NB4 (cell line): ENCODE data around the gene PINK1.

Experiments used
- DNase-seq: peaks from one replicate; pipeline ENCODE4 v3.0.0; 2010; ENCODE audit warnings: low read depth
- H3K4me3 ChIP-seq: one replicate; pipeline ENCODE4 v1.5.1; 2011; ENCODE audit warnings: mild to moderate bottlenecking, low read depth, low read length, moderate library complexity
- MYC ChIP-seq: IDR thresholded peaks from 2 replicates; pipeline ENCODE4 v1.6.1; 2011; ENCODE audit warnings: low read depth, low read length
- POLR2A ChIP-seq: IDR thresholded peaks from 2 replicates; pipeline ENCODE4 v1.6.1; 2011; ENCODE audit warnings: mild to moderate bottlenecking; ENCODE audit not compliant: insufficient read length; ENCODE audit errors: extremely low read depth
- TF ChIP-seq, protein P1 (sequence below): IDR thresholded peaks from 2 replicates; pipeline ENCODE4 v1.6.1; 2011; ENCODE audit warnings: low read depth, low read length
- TF ChIP-seq, protein P2 (sequence below): IDR thresholded peaks from one replicate; pipeline ENCODE4 v1.5.1; 2012; ENCODE audit warnings: low read depth, low read length

Gene PINK1

DNA sequence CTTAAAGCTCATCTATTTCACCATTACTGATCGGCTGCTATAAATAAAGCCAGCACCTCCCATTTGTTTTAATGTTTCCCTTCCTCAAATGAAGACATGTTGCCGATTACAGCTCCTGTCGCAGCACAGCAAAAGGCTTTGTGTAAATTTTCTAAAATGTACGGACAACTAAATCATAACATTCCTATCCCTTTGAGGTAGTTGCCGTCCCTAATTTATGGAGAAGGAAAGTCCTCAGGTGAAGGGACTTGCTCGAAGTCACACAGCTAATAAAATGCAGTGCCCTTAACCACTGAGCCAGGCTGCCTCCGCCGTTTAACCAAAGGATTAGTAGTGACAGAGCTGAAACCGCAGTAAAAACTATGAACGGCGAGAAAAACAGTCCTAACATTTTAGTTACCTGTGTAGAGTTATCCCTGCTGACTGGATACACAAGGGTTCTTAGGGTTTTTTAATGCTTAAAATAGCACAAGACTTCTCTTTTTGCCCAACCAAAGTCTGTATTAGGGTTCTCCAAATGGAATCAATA is 871 bp downstream of the PINK1 start:
- TF ChIP-seq POLR2A (no peak), MYC (no peak)
- TF ChIP-seq, protein P1, sequence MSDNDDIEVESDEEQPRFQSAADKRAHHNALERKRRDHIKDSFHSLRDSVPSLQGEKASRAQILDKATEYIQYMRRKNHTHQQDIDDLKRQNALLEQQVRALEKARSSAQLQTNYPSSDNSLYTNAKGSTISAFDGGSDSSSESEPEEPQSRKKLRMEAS, result no peak
- TF ChIP-seq, protein P2, sequence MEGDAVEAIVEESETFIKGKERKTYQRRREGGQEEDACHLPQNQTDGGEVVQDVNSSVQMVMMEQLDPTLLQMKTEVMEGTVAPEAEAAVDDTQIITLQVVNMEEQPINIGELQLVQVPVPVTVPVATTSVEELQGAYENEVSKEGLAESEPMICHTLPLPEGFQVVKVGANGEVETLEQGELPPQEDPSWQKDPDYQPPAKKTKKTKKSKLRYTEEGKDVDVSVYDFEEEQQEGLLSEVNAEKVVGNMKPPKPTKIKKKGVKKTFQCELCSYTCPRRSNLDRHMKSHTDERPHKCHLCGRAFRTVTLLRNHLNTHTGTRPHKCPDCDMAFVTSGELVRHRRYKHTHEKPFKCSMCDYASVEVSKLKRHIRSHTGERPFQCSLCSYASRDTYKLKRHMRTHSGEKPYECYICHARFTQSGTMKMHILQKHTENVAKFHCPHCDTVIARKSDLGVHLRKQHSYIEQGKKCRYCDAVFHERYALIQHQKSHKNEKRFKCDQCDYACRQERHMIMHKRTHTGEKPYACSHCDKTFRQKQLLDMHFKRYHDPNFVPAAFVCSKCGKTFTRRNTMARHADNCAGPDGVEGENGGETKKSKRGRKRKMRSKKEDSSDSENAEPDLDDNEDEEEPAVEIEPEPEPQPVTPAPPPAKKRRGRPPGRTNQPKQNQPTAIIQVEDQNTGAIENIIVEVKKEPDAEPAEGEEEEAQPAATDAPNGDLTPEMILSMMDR, result no peak

DNA sequence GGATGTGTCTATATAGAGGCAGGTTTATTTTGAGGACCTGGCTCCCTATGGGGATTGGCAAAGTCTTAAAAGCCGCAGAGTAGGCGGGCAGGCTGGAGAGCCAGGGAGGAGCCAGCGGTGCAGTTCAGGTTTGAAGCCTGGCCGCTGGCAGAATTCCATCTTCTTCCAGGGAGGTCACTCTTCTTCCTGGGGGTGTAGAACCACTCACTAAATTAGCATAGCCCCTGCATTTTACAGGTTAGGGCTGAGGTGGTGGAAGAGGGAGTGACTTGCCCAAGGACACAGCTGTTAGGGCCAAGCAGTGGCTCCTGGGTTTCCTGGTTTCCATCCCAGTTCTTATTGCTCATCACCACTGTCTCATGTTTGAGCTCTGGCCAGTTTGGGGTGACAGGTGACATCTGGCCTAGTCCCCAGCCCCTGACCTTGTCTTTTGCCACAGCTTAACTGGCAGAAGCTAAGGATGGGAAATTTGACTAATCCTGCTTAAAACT is 1.4 kb downstream of the PINK1 start:
- peak overlapping the region; percentile 69 for H3K4me3 ChIP-seq
- peak; percentile 73 for DNase-seq
- TF ChIP-seq, protein P2, result no peak
- TF ChIP-seq, protein P1, result no peak
- TF ChIP-seq POLR2A (no peak), MYC (no peak)

More for the DNA sequence above, 871 bp downstream of the PINK1 start:
- H3K4me3 ChIP-seq, result peak overlapping the region; percentile 69
- peak; percentile 46 for DNase-seq

DNA sequence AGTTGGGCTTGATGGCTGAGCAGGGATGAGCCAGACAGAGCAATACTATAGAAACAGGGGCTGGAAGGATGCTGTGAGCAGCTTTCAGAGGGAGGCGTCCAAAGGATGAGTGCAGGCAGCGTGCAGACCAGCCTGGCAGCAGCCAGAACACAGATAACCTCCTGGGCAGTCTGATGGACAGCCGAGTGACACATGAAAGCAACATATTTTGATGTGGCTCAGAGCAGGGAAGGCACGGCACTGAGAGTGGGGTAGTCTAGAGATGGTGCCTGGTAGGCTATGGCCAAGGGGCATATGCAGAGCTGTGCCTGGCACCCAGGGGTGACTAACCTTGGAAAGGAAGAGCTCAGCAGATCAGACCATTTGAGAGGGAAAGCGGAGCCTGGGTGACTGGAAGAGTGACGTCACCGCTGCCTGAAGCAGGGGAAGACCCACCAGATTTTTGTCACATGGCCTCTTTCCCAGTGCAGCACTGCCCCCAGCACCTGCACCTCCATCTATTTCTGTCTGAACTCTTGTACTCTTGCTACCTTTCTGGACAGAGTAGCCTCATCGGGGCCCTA is 3.6 kb downstream of the PINK1 start:
- TF ChIP-seq, protein P1, result no peak
- TF ChIP-seq MYC (no peak), POLR2A (no peak)
- TF ChIP-seq, protein P2, result no peak
- DNase-seq, result no peak
- H3K4me3 ChIP-seq, result no peak overlapping the region

DNA sequence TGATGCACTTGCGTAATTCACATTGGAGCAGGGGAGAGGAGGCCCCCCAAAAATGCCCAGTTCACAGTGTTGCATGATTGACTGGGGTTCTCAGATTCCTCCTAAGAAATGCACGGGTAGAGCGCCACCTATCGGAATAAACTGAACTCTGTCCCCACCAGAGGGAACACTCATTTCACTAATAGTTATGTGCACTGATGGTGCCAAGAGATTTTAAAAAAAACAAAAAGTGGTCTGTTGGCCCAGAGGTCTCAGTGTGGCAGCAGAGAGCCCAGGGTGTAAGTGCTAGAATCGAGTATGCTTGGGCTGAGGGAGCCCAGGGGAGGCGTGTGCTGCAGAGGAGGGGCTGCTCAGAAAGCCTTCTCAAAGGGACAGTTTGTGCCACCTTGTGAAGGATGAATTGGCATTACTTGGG is 6.9 kb downstream of the PINK1 start:
- peak; percentile 66 for DNase-seq
- H3K4me3 ChIP-seq, result no peak overlapping the region
- TF ChIP-seq, protein P2, result peak; percentile 71
- TF ChIP-seq POLR2A, result no peak

DNA sequence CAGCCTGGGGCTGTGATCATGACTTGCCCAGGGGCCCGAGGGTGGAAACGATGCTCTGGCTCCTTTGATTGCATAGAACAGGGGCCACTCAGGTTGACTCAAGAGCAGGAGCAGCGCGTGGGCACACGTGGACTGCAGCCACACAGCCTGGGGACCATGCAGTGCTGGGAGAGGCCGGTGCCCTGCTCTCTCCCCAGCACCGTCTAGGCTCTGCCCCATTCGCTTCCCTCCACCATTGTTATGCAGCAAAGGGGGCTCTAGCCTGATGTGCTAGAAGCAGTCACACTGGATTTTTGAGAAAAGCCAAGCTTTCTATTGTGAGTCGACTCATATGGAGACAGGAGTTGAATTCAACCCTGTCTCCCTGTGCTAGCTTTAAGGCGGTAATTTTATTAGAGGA is 8.7 kb downstream of the PINK1 start:
- TF ChIP-seq POLR2A, result no peak
- TF ChIP-seq, protein P2, result no peak
- TF ChIP-seq MYC, result no peak
- TF ChIP-seq, protein P1, result no peak
- DNase-seq, result no peak
- H3K4me3 ChIP-seq, result no peak overlapping the region

DNA sequence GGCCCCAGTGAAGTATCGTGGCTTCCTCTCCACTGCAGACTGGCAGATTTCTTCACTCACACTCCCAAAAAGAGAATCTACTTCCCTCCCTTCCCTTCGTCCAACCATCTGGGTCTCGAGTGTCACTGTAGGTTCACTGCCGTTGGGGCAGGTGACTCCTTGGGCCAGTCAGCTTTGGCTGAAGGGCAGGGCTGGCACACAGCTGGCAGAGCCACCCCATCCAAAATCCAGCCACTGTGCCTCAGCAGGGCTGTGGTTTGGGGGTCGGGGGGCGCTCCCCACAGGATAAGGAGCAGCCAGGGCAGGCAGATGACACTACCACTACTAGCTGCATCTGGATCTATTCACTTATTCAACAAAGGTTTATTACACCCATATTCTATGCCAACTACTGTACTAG is 9.8 kb downstream of the PINK1 start:
- TF ChIP-seq, protein P2, result no peak
- TF ChIP-seq, protein P1, result no peak
- no peak for TF ChIP-seq MYC
- no peak for TF ChIP-seq POLR2A
- H3K4me3 ChIP-seq, result no peak overlapping the region
- no peak for DNase-seq
